CD4-positive, alpha-beta memory T cell (primary cell): ENCODE results near the gene MRAP. TPM values are rescaled to one million over a fixed set of nuclear protein-coding genes. Genes with fewer than 3 reads are reported as not detected.
A peak's percentile ranks its signal among the peaks of the same experiment; 100 is the strongest.

Experiments
- CTCF ChIA-PET: fragments of 350-600 bp; sonication (Branson Sonifier 250); formaldehyde crosslinking; loops from one replicate; lab custom pipeline; 2021; ENCODE audit warnings: inconsistent platforms; ENCODE audit not compliant: partially characterized antibody; lab: Charles Lee
- POLR2A ChIA-PET: fragments of 350-600 bp; sonication (Branson Sonifier 250); formaldehyde crosslinking; loops from one replicate; lab custom pipeline; 2021; ENCODE audit not compliant: partially characterized antibody; lab: Charles Lee
- DNase-seq, 5 donors: peaks; one replicate each; pipeline versions ENCODE4 v3.0.0 to v3.0.0-alpha.2; 2020 to 2022; ENCODE audit warnings: mixed read lengths in 1 of 5
- H3K27ac ChIP-seq: one replicate; pipeline ENCODE4 v1.7.0; 2013; ENCODE audit warnings: low read depth, low read length
- H3K27me3 ChIP-seq: 2 replicates; pipeline ENCODE4 v1.7.0; 2013; ENCODE audit warnings: mild to moderate bottlenecking, low read length, moderate library complexity; ENCODE audit not compliant: insufficient read depth
- H3K36me3 ChIP-seq: 2 replicates; pipeline ENCODE4 v1.7.0; 2013; ENCODE audit warnings: mild to moderate bottlenecking, low read length, moderate library complexity; ENCODE audit not compliant: insufficient read depth
- H3K4me1 ChIP-seq: 2 replicates; pipeline ENCODE4 v1.7.0; 2013; ENCODE audit warnings: mild to moderate bottlenecking, low read length, moderate library complexity; ENCODE audit not compliant: insufficient read depth
- H3K4me3 ChIP-seq, 2 donors: one replicate each; pipeline ENCODE4 v1.7.0; 2013; ENCODE audit warnings: low read length in 2 of 2, mild to moderate bottlenecking in 1 of 2
- H3K9me3 ChIP-seq, 2 donors: one replicate each; pipeline ENCODE4 v1.7.0; 2013; ENCODE audit warnings: low read length in 2 of 2, control low read depth in 1 of 2; ENCODE audit not compliant: control insufficient read depth in 1 of 2
- H3K27ac Mint-ChIP-seq, 7 donors: one replicate each; pipeline ENCODE4 v1.8.0; 2020 to 2021; ENCODE audit warnings: mixed read lengths in 7 of 7, mild to moderate bottlenecking in 6 of 7, inconsistent platforms in 3 of 7, moderate library complexity in 3 of 7
- H3K27me3 Mint-ChIP-seq, 2 donors: one replicate each; pipeline ENCODE4 v1.8.0; 2020 to 2021; ENCODE audit warnings: mixed read lengths in 2 of 2
- H3K36me3 Mint-ChIP-seq, 2 donors: one replicate each; pipeline ENCODE4 v1.8.0; 2020 to 2021; ENCODE audit warnings: mixed read lengths in 2 of 2, inconsistent platforms in 1 of 2, mild to moderate bottlenecking in 1 of 2
- H3K4me1 Mint-ChIP-seq, 4 donors: one replicate each; pipeline ENCODE4 v1.8.0; 2020 to 2021; ENCODE audit warnings: mixed read lengths in 4 of 4, mild to moderate bottlenecking in 1 of 4
- H3K4me3 Mint-ChIP-seq, 8 donors: one replicate each; pipeline ENCODE4 v1.8.0; 2020 to 2021; ENCODE audit warnings: mixed read lengths in 8 of 8, mild to moderate bottlenecking in 7 of 8, moderate library complexity in 6 of 8, inconsistent platforms in 3 of 8
- H3K9me3 Mint-ChIP-seq, 8 donors: one replicate each; pipeline ENCODE4 v1.8.0; 2020 to 2021; ENCODE audit warnings: mixed read lengths in 8 of 8, mild to moderate bottlenecking in 5 of 8, inconsistent platforms in 3 of 8, moderate library complexity in 1 of 8
- intact Hi-C: fragments of 100-400 bp; cut with micrococcal nuclease; formaldehyde crosslinking; loops from one replicate; pipeline ENCODE4 v1.15.1; 2023
- polyA plus RNA-seq, 2 donors: library from polyadenylated mRNA; unstranded; fragments of 300-500 nt; fragmentation: Illumina TruSeq; gene quantifications; one replicate each; pipeline ENCODE4 v1.2.3, GENCODE V29; 2021
- total RNA-seq, 2 experiments: library from RNA; stranded (reverse); gene quantifications; one replicate each; pipeline ENCODE4 v1.2.3, GENCODE V29; 2021

MRAP gene
- total and polyA plus RNA-seq, 4 experiments from 2014 or later = not detected

- Mint-ChIP-seq H3K36me3 (peaks cover 79 to 94% of the 10 kb centered on the region in 2 donors), H3K4me3 (no peak overlapping the region), H3K4me1 (no peaks in the 10 kb centered on the region), H3K9me3 (no peaks in the 10 kb centered on the region), H3K27me3 (no peaks in the 10 kb centered on the region), H3K27ac (no peak overlapping the region)
- no peak overlapping the region for H3K4me3 ChIP-seq
- peaks cover 78% of the 10 kb centered on the region for H3K36me3 ChIP-seq
- no peak for DNase-seq
- no peak overlapping the region for H3K27ac ChIP-seq
- H3K4me1 ChIP-seq = no peaks in the 10 kb centered on the region
- H3K27me3 ChIP-seq = no peaks in the 10 kb centered on the region
- intact Hi-C loops = no loop called here
- no peaks in the 10 kb centered on the region for H3K9me3 ChIP-seq
- CTCF ChIA-PET = no interaction called here
- POLR2A ChIA-PET = no interaction called here
These were observed 53.9 kb downstream of the MRAP start for GRCh38 chr21:32352526-32352925.

- DNase-seq = no peak
- H3K4me3 ChIP-seq = no peak overlapping the region
- Mint-ChIP-seq H3K4me3 (no peak overlapping the region), H3K9me3 (no peaks in the 10 kb centered on the region), H3K27ac (no peak overlapping the region), H3K27me3 (no peaks in the 10 kb centered on the region), H3K4me1 (no peaks in the 10 kb centered on the region), H3K36me3 (peaks cover 73 to 91% of the 10 kb centered on the region in 2 donors)
- intact Hi-C loops = no loop called here
- no peaks in the 10 kb centered on the region for H3K9me3 ChIP-seq
- no peaks in the 10 kb centered on the region for H3K4me1 ChIP-seq
- CTCF ChIA-PET = interaction anchor here (1.1 kb wide), 1 partner anchor 10 kb away, joined by 4 read pairs; no protein-coding TSS in a partner anchor
- no peaks in the 10 kb centered on the region for H3K27me3 ChIP-seq
- POLR2A ChIA-PET = no interaction called here
- H3K36me3 ChIP-seq = peaks cover 76% of the 10 kb centered on the region
- no peak overlapping the region for H3K27ac ChIP-seq
These were observed 54.5 kb downstream of the MRAP start for GRCh38 chr21:32353002-32353711.

- intact Hi-C loops = no loop called here
- Histone ChIP-seq H3K27me3 (no peaks in the 10 kb centered on the region), H3K4me1 (no peaks in the 10 kb centered on the region), H3K27ac (no peak overlapping the region), H3K36me3 (peaks cover 82% of the 10 kb centered on the region), H3K9me3 (no peaks in the 10 kb centered on the region), H3K4me3 (no peak overlapping the region)
- H3K27ac Mint-ChIP-seq = no peak overlapping the region
- H3K4me1 Mint-ChIP-seq = no peaks in the 10 kb centered on the region
- DNase-seq = no peak
- no peaks in the 10 kb centered on the region for H3K27me3 Mint-ChIP-seq
- H3K4me3 Mint-ChIP-seq = no peak overlapping the region
- ChIA-PET POLR2A (no interaction called here), CTCF (no interaction called here)
- peaks cover 78 to 94% of the 10 kb centered on the region in 2 donors for H3K36me3 Mint-ChIP-seq
- peaks cover 0 to 2% (median 0%) of the 10 kb centered on the region in 8 donors for H3K9me3 Mint-ChIP-seq
These were observed 58.3 kb downstream of the MRAP start for GRCh38 chr21:32356874-32357395.

GRCh38 chr21:32359719-32360260 lies 61.1 kb downstream of the MRAP start:
- Histone ChIP-seq H3K27me3 (no peaks in the 10 kb centered on the region), H3K9me3 (no peaks in the 10 kb centered on the region), H3K27ac (no peak overlapping the region), H3K36me3 (peaks cover 71% of the 10 kb centered on the region), H3K4me1 (no peaks in the 10 kb centered on the region), H3K4me3 (no peak overlapping the region)
- peaks cover 71 to 91% of the 10 kb centered on the region in 2 donors for H3K36me3 Mint-ChIP-seq
- H3K4me3 Mint-ChIP-seq = no peak overlapping the region
- no peak for DNase-seq
- POLR2A ChIA-PET = no interaction called here
- H3K27me3 Mint-ChIP-seq = no peaks in the 10 kb centered on the region
- H3K27ac Mint-ChIP-seq = peak overlapping the region in 2 of 7 donors; percentile 24 to 46
- H3K9me3 Mint-ChIP-seq = peaks cover 0 to 2% (median 0%) of the 10 kb centered on the region in 8 donors
- no peaks in the 10 kb centered on the region for H3K4me1 Mint-ChIP-seq
- CTCF ChIA-PET = no interaction called here
- intact Hi-C loops = no loop called here

- ChIA-PET POLR2A (no interaction called here), CTCF (no interaction called here)
- Histone ChIP-seq H3K27ac (no peak overlapping the region), H3K4me3 (no peak overlapping the region), H3K4me1 (no peaks in the 10 kb centered on the region), H3K9me3 (no peaks in the 10 kb centered on the region), H3K27me3 (no peaks in the 10 kb centered on the region), H3K36me3 (peaks cover 73% of the 10 kb centered on the region)
- no peak overlapping the region for H3K4me3 Mint-ChIP-seq
- peaks cover 68 to 88% of the 10 kb centered on the region in 2 donors for H3K36me3 Mint-ChIP-seq
- intact Hi-C loops = no loop called here
- H3K4me1 Mint-ChIP-seq = no peaks in the 10 kb centered on the region
- H3K27me3 Mint-ChIP-seq = no peaks in the 10 kb centered on the region
- no peak for DNase-seq
- H3K9me3 Mint-ChIP-seq = peaks cover 0 to 2% (median 0%) of the 10 kb centered on the region in 8 donors
- peak overlapping the region in 1 of 7 donors; percentile 37 for H3K27ac Mint-ChIP-seq
These were observed 61.8 kb downstream of the MRAP start for GRCh38 chr21:32360401-32360975.

Other genes starting within 250 kb of the MRAP start
- 1 to 10 TPM; 6.7 to 9.5 TPM for gene MIS18A, start 19.8 kb upstream of the MRAP start, total RNA-seq
- gene MIS18A, start 19.8 kb upstream of the MRAP start, polyA plus RNA-seq = 10 to 100 TPM in 1 of 2 donors, 1 to 10 TPM in 1; 9.6 to 10.8 TPM
- 10 to 100 TPM; 13.9 to 15.2 TPM for gene URB1, start 94.2 kb downstream of the MRAP start, total RNA-seq
- gene URB1, start 94.2 kb downstream of the MRAP start, polyA plus RNA-seq = 1 to 10 TPM in 1 of 2 donors, under 1 TPM in 1; 0.55 to 3.3 TPM
- 10 to 100 TPM; 17.1 to 17.2 TPM for gene EVA1C, start 113.9 kb downstream of the MRAP start, total RNA-seq
- 10 to 100 TPM; 17.2 to 23.9 TPM for gene EVA1C, start 113.9 kb downstream of the MRAP start, polyA plus RNA-seq